NCI-H2227 (cell line): ENCODE data around the gene CDH13.

ENCODE experiments used
- DNase-seq: peaks from one replicate; lab custom pipeline; 2025; ENCODE audit not compliant: unreplicated experiment; lab: John Stamatoyannopoulos, UW

Gene CDH13

DNA sequence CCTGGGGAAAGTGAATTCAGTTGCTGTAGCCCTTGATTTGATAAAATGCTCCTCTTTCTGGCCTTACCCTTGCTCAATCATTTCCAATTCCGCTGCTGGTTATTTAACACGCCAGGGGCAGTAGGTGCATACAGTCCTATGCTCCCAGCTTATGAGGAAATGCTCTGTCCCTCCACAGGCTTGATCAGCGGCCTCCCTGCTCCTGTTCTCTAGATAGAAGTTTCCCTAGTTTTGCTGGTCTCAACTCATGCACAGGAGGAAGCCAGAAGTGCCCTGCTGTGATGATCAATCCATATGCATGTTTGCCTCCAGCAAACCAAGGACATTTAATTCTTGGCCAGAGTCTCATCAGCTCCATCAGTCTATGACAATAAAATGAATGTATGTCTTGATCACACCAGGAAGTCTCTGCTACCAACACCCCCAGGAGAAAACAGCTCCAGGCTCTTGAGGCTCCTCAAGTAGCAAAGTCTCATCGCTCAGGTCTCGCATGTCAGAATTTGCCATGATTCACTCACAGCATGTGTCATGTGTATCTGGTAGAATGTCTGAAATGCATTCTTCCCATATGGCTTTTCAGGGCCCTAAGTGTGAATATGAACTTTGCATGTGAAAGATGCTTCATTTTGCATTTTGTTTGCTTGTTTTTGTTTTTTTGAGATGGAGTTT lies 208.9 kb downstream of the CDH13 start:
- no peak for DNase-seq

- DNase-seq: no peak
These were observed 214.3 kb downstream of the CDH13 start for GRCh38 chr16:82841108-82841507.

GRCh38 chr16:82843606-82844271 lies 217.0 kb downstream of the CDH13 start:
- DNase-seq: no peak

DNA sequence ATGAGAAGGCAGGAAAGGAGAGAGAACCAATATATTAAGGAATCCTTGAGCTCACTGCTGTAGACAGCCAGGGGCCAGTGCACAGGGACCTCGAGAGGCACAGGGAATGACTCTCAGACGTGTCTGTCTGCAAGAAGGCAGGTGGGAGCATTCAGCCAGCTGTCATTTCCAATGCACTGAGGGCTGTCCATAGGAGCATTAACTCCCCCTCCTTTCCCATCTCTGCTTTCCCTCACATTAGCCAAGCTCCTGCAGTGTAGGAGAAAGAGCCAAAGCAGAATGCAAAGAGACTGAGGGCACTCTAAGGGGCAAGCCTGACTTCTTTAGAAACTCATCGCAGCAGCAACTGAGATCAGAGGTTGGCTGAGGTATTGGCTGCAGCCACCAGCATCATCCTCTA lies 218.3 kb downstream of the CDH13 start:
- no peak for DNase-seq

DNA sequence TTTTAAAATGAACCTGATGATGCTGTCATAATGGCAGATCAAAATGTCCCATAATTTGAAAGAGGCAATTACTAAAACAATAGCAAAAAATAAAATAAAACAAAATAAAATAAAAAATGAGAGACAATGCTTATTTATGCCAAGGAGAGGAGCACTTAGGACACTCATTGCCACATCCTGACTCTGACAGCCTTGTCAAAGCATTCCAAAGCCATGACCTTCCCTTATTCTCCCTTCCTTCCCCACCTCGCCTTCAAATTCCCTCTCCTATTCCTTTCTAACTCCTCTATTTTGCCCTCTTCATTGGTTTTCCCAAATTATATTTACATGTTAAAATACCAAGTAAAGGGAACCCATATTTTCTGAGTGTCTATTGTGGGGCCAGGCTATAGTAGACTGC lies 220.0 kb downstream of the CDH13 start:
- DNase-seq: no peak

- no peak for DNase-seq
These were observed 221.2 kb downstream of the CDH13 start for GRCh38 chr16:82848013-82848412.

GRCh38 chr16:82852388-82853008 lies 225.7 kb downstream of the CDH13 start:
- DNase-seq: no peak

- no peak for DNase-seq
These were observed 228.7 kb downstream of the CDH13 start for GRCh38 chr16:82855471-82855870.

- no peak for DNase-seq
These were observed 231.1 kb downstream of the CDH13 start for GRCh38 chr16:82857693-82858365.

GRCh38 chr16:82859662-82860061 lies 232.9 kb downstream of the CDH13 start:
- DNase-seq: no peak

DNA sequence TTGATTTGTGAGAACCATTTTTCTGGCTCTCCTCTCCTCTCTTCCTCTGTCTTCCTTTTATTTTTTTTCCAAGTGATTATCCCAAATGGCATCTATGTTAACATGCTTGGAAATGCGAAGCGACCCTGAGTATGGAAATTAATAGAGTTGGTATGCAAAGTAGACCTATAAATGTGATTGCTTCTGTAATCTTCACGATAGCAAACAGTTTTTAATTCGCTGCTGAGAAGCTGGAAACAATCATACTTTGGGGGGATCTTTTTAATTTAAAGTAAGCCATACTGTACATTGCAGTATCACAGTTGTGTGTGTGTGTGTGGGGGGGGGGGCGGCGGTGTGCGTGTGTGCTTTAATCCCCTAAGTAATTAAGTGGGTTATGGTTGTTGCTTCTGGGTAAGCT lies 233.3 kb downstream of the CDH13 start:
- DNase-seq: no peak

DNA sequence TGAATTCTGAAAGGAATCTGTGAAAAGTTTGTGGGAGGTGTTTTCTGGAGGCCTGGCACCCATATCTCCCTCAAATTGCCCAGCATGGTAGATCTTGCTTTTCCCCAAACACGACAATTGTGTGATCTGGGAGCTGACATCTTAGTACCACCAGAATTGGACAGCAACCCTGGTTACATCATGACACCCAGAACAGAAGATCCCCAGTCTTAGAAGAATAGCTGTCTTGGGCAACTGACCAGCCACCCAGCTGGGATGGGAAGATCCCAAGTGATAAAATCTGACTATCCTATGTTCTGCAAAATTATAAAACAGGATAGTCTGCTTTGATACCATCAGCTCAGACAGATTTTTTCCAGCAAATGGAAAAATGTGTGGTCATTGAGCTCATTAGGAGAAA lies 235.3 kb downstream of the CDH13 start:
- DNase-seq: no peak

GRCh38 chr16:82864332-82865040 lies 237.7 kb downstream of the CDH13 start:
- DNase-seq: no peak

GRCh38 chr16:82865412-82865811 lies 238.6 kb downstream of the CDH13 start:
- no peak for DNase-seq

DNA sequence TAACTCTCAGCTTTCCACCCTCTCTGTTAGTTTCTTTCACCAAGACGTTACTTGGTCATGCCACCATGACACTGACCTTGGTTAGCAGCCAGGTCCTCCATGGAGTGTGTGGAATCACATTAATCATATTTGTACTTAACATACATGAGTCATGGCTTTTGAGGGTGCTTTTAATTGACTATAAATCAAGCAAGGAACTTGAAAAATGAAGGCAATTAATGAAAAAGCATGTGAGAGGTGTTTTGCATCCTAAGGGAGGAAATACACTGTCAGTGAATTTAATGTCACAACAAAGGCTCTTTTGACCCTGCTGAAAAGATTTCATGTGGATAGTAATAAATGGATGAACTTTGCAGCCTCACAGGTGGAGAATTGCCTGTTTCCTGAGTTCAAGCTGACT lies 240.7 kb downstream of the CDH13 start:
- DNase-seq: no peak

DNA sequence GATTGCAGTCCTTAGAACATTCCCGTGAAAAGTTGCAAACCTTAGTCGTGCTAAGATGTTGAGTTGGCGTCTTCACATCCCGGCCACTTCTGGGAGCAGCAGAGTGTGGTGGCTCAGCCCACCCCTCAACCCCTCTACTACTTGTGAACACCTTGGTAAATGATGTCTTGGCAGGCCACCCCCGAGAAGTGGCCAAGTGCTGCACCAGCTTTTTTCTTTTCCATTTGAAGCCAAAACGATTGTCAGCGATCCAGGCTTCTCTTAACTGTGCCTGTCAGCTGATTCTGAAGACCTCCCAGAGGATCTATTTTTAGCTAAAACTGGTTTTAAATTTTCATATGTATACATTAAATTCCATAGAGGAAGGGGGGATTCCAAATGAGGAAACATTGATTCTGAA lies 247.5 kb downstream of the CDH13 start:
- no peak for DNase-seq

DNA sequence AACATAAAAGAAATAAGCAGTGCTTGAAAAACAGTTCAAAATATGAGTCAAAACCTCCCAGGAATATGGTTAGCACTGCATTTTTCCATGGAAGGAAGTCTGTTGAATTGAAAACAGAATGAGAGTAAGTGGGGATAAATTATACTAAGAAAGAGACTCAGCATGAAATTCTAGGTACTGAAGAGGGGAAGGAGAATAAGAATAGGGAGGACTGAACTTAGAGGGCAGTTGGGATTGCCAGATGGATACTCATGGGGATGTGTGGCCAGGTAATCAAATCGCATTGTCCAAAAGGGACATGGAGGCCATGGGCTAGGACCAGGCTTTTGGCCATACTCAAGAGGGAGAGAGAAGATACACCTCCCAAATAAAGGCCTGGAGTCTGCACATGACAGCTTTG lies 247.9 kb downstream of the CDH13 start:
- DNase-seq: no peak

- no peak for DNase-seq
These were observed 250.2 kb downstream of the CDH13 start for GRCh38 chr16:82876951-82877350.

GRCh38 chr16:82878466-82878865 lies 251.7 kb downstream of the CDH13 start:
- no peak for DNase-seq

- no peak for DNase-seq
These were observed 253.6 kb downstream of the CDH13 start for GRCh38 chr16:82880346-82880745.

GRCh38 chr16:82881516-82881915 lies 254.7 kb downstream of the CDH13 start:
- DNase-seq: no peak
